Naive thymus-derived CD8-positive, alpha-beta T cell (primary cell): ENCODE results near the gene SLC22A5. TPM values are rescaled to one million over a fixed set of nuclear protein-coding genes. Genes with fewer than 3 reads are reported as not detected.

ENCODE experiments used
- ATAC-seq, 2 donors: fragments of 150-1000 bp; cut with Tn5 transposase in 1 of 2; sonication (Bioruptor Pico), chemical (Tn5 transposase) in 1 of 2; 1 replicate in 1 of 2; 2 replicates in 1 of 2; pipeline ENCODE4 v1.10.0; 2021; ENCODE audit warnings: mild to moderate bottlenecking in 2 of 2, moderate library complexity in 2 of 2
- POLR2A ChIA-PET: fragments of 350-600 bp; sonication (Branson Sonifier 250); formaldehyde crosslinking; loops from one replicate; lab custom pipeline; 2021; ENCODE audit warnings: antibody characterized with exemption; lab: Charles Lee
- DNase-seq, 10 donors: peaks; one replicate each; pipeline versions ENCODE4 v3.0.0 to v3.0.0-alpha.2; 2020 to 2022
- H3K27ac Mint-ChIP-seq, 10 donors: one replicate each; pipeline ENCODE4 v1.8.0; 2020 to 2022; ENCODE audit warnings: mild to moderate bottlenecking in 10 of 10, mixed read lengths in 10 of 10, moderate library complexity in 4 of 10, inconsistent platforms in 1 of 10
- H3K27me3 Mint-ChIP-seq, 5 donors: one replicate each; pipeline ENCODE4 v1.8.0; 2021 to 2022; ENCODE audit warnings: mixed read lengths in 5 of 5
- H3K36me3 Mint-ChIP-seq, 3 donors: one replicate each; pipeline ENCODE4 v1.8.0; 2020 to 2022; ENCODE audit warnings: mixed read lengths in 3 of 3, mild to moderate bottlenecking in 2 of 3, inconsistent platforms in 1 of 3
- H3K4me1 Mint-ChIP-seq, 4 donors: one replicate each; pipeline ENCODE4 v1.8.0; 2021 to 2022; ENCODE audit warnings: mixed read lengths in 4 of 4
- H3K4me3 Mint-ChIP-seq, 10 donors: one replicate each; pipeline ENCODE4 v1.8.0; 2020 to 2022; ENCODE audit warnings: mild to moderate bottlenecking in 10 of 10, mixed read lengths in 10 of 10, moderate library complexity in 6 of 10, inconsistent platforms in 1 of 10
- H3K9me3 Mint-ChIP-seq, 9 donors: one replicate each; pipeline ENCODE4 v1.8.0; 2020 to 2022; ENCODE audit warnings: mixed read lengths in 9 of 9, mild to moderate bottlenecking in 3 of 9, inconsistent platforms in 1 of 9, moderate library complexity in 1 of 9
- polyA plus RNA-seq, 3 donors: library from polyadenylated mRNA; unstranded; fragments of 300-500 nt; fragmentation: Illumina TruSeq; gene quantifications; one replicate each; pipeline ENCODE4 v1.2.3, GENCODE V29; 2021
- total RNA-seq, 8 experiments: library from RNA in 2 of 8; stranded (reverse) in 2 of 8; gene quantifications; one replicate each; pipeline ENCODE4 v1.2.3 and lab custom pipeline; 2021 to 2026

SLC22A5 gene
- total RNA-seq (10 to 100 TPM in 1 of 2 experiments, 1 to 10 TPM in 1; 9.9 to 11.1 TPM), polyA plus RNA-seq (1 to 10 TPM; 1.9 to 3.2 (median 2.0) TPM), total RNA-seq (lab: John Stamatoyannopoulos, UW) (9.8 to 30.6 (median 19.7) reads per million in 6 experiments)

GRCh38 chr5:132369474-132370180, at the start of gene SLC22A5:
TSS of gene SLC22A5 (plus strand) at chr5:132369710. CDS start at chr5:132369973, 263 bp downstream.
- Mint-ChIP-seq H3K4me3 (peak within 1 kb of the TSS; percentile 75 to 91 (median 87)), H3K4me1 (peaks cover 18 to 35% (median 32%) of the 10 kb centered on the region in 4 donors), H3K9me3 (no peaks in the 10 kb centered on the region), H3K27me3 (no peaks in the 10 kb centered on the region), H3K27ac (peak within 1 kb of the TSS; percentile 83 to 94 (median 90)), H3K36me3 (peaks cover 0 to 10% (median 6%) of the 10 kb centered on the region in 3 donors)
- ATAC-seq: peak; percentile 92 to 93
- DNase-seq: peak; percentile 60 to 83 (median 75)
- POLR2A ChIA-PET: interaction anchor here (0.6 to 1.9 kb wide), 7 partner anchors 41 to 1806 kb away, joined by 3 to 12 read pairs (median 4); partner anchors contain the start of genes CCNI2, HSPA4 and IRF1

- Mint-ChIP-seq H3K27me3 (no peaks in the 10 kb centered on the region), H3K4me3 (no peak overlapping the region), H3K4me1 (peaks cover 0 to 2% (median 0%) of the 10 kb centered on the region in 4 donors), H3K9me3 (no peaks in the 10 kb centered on the region), H3K27ac (no peak overlapping the region), H3K36me3 (peaks cover 2 to 32% (median 4%) of the 10 kb centered on the region in 3 donors)
- POLR2A ChIA-PET: no interaction called here
- ATAC-seq (no peak), DNase-seq (no peak)
These were observed 49.5 kb upstream of the SLC22A5 start for GRCh38 chr5:132319975-132320374.

- no peak overlapping the region for H3K27ac Mint-ChIP-seq
- H3K36me3 Mint-ChIP-seq: peaks cover 4 to 33% (median 4%) of the 10 kb centered on the region in 3 donors
- DNase-seq (no peak), ATAC-seq (no peak)
- no peaks in the 10 kb centered on the region for H3K9me3 Mint-ChIP-seq
- POLR2A ChIA-PET: no interaction called here
- H3K27me3 Mint-ChIP-seq: no peaks in the 10 kb centered on the region
- peaks cover 0 to 2% (median 0%) of the 10 kb centered on the region in 4 donors for H3K4me1 Mint-ChIP-seq
- H3K4me3 Mint-ChIP-seq: no peak overlapping the region
These were observed 48.3 kb upstream of the SLC22A5 start for GRCh38 chr5:132321109-132321721.

GRCh38 chr5:132322266-132322665, 47.2 kb upstream of the SLC22A5 start:
- peaks cover 4 to 30% (median 4%) of the 10 kb centered on the region in 3 donors for H3K36me3 Mint-ChIP-seq

GRCh38 chr5:132323202-132323601, 46.3 kb upstream of the SLC22A5 start:
- Mint-ChIP-seq H3K27ac (no peak overlapping the region), H3K4me1 (peaks cover 0 to 2% (median 0%) of the 10 kb centered on the region in 4 donors), H3K9me3 (no peaks in the 10 kb centered on the region), H3K4me3 (no peak overlapping the region), H3K36me3 (peaks cover 4 to 34% (median 4%) of the 10 kb centered on the region in 3 donors), H3K27me3 (no peaks in the 10 kb centered on the region)
- POLR2A ChIA-PET: no interaction called here
- ATAC-seq (no peak), DNase-seq (no peak)

More at GRCh38 chr5:132322266-132322665, 47.2 kb upstream of the SLC22A5 start:
- POLR2A ChIA-PET: no interaction called here
- no peak for DNase-seq
- Mint-ChIP-seq H3K9me3 (no peaks in the 10 kb centered on the region), H3K27ac (no peak overlapping the region), H3K4me3 (no peak overlapping the region), H3K27me3 (no peaks in the 10 kb centered on the region), H3K4me1 (no peaks in the 10 kb centered on the region)
- no peak for ATAC-seq

- Mint-ChIP-seq H3K4me3 (no peak overlapping the region), H3K27me3 (no peaks in the 10 kb centered on the region), H3K4me1 (peaks cover 0 to 2% (median 0%) of the 10 kb centered on the region in 4 donors), H3K36me3 (peaks cover 4 to 36% (median 12%) of the 10 kb centered on the region in 3 donors), H3K27ac (no peak overlapping the region), H3K9me3 (no peaks in the 10 kb centered on the region)
- no peak for DNase-seq
- ATAC-seq: no peak
- POLR2A ChIA-PET: interaction anchor here (0.6 kb wide), 1 partner anchor 33 kb away, joined by 3 read pairs; no protein-coding TSS in a partner anchor
These were observed 43.8 kb upstream of the SLC22A5 start for GRCh38 chr5:132325691-132326090.

- Mint-ChIP-seq H3K27ac (no peak overlapping the region), H3K9me3 (no peaks in the 10 kb centered on the region), H3K4me1 (peaks cover 0 to 2% (median 0%) of the 10 kb centered on the region in 4 donors), H3K4me3 (no peak overlapping the region), H3K27me3 (no peaks in the 10 kb centered on the region), H3K36me3 (peaks cover 3 to 44% (median 16%) of the 10 kb centered on the region in 3 donors)
- POLR2A ChIA-PET: no interaction called here
- ATAC-seq (no peak), DNase-seq (no peak)
These were observed 42.1 kb upstream of the SLC22A5 start for GRCh38 chr5:132327252-132327955.

GRCh38 chr5:132334812-132335211, 34.7 kb upstream of the SLC22A5 start:
- peak overlapping the region in 1 of 10 donors; percentile 63 for H3K27ac Mint-ChIP-seq
- POLR2A ChIA-PET: interaction anchor here (1.1 kb wide), 1 partner anchor 12 kb away, joined by 3 read pairs; no protein-coding TSS in a partner anchor
- H3K36me3 Mint-ChIP-seq: peaks cover 0 to 22% (median 12%) of the 10 kb centered on the region in 3 donors
- DNase-seq (peak in 1 of 10 donors; percentile 1), ATAC-seq (peak; percentile 57 to 61)
- peaks cover 0 to 6% (median 0%) of the 10 kb centered on the region in 4 donors for H3K4me1 Mint-ChIP-seq
- H3K4me3 Mint-ChIP-seq: no peak overlapping the region
- H3K9me3 Mint-ChIP-seq: no peaks in the 10 kb centered on the region
- no peaks in the 10 kb centered on the region for H3K27me3 Mint-ChIP-seq

GRCh38 chr5:132335402-132335801, 34.1 kb upstream of the SLC22A5 start:
- peaks cover 0 to 6% (median 2%) of the 10 kb centered on the region in 4 donors for H3K4me1 Mint-ChIP-seq
- no peak for ATAC-seq
- POLR2A ChIA-PET: no interaction called here
- no peak overlapping the region for H3K4me3 Mint-ChIP-seq
- H3K27me3 Mint-ChIP-seq: no peaks in the 10 kb centered on the region
- no peaks in the 10 kb centered on the region for H3K9me3 Mint-ChIP-seq
- DNase-seq: no peak
- H3K36me3 Mint-ChIP-seq: peaks cover 0 to 22% (median 10%) of the 10 kb centered on the region in 3 donors
- H3K27ac Mint-ChIP-seq: peak overlapping the region in 1 of 10 donors; percentile 15

GRCh38 chr5:132339502-132339901, 30.0 kb upstream of the SLC22A5 start:
- Mint-ChIP-seq H3K4me1 (peaks cover 0 to 6% (median 2%) of the 10 kb centered on the region in 4 donors), H3K4me3 (no peak overlapping the region), H3K27ac (no peak overlapping the region), H3K9me3 (no peaks in the 10 kb centered on the region), H3K36me3 (peaks cover 0 to 14% (median 10%) of the 10 kb centered on the region in 3 donors), H3K27me3 (no peaks in the 10 kb centered on the region)
- no peak for DNase-seq
- POLR2A ChIA-PET: no interaction called here
- no peak for ATAC-seq

- Mint-ChIP-seq H3K4me3 (no peak overlapping the region), H3K4me1 (peaks cover 0 to 4% (median 0%) of the 10 kb centered on the region in 4 donors), H3K36me3 (peaks cover 0 to 15% (median 12%) of the 10 kb centered on the region in 3 donors), H3K27ac (no peak overlapping the region), H3K27me3 (no peaks in the 10 kb centered on the region), H3K9me3 (peaks cover 0 to 6% (median 0%) of the 10 kb centered on the region in 9 donors)
- no peak for DNase-seq
- no peak for ATAC-seq
- POLR2A ChIA-PET: no interaction called here
These were observed 27.0 kb upstream of the SLC22A5 start for GRCh38 chr5:132342291-132343180.
